Femur (tissue), 1 donor: ENCODE measurements around the gene PPP2R2D.

Source experiments
- DNase-seq: peaks from one replicate; pipeline ENCODE4 v3.0.0-alpha.2; 2017

PPP2R2D gene

GRCh38 chr10:132003282-132003924, 102.6 kb downstream of the PPP2R2D start:
- DNase-seq, result no peak

- no peak for DNase-seq
Observed at GRCh38 chr10:132004052-132004451, 103.2 kb downstream of the PPP2R2D start.

GRCh38 chr10:132005147-132005546, 104.3 kb downstream of the PPP2R2D start:
- no peak for DNase-seq

- DNase-seq, result no peak
Observed at GRCh38 chr10:132006966-132007365, 106.2 kb downstream of the PPP2R2D start.

GRCh38 chr10:132007681-132008080, 106.9 kb downstream of the PPP2R2D start:
- no peak for DNase-seq
